ENCODE data around the gene SMIM35. TPM values are rescaled to one million over a fixed set of nuclear protein-coding genes. Genes with fewer than 3 reads are reported as not detected.

The SMIM35 gene
- total and polyA plus RNA-seq, 11 donors, result 0.21 TPM; not detected in 10

- Histone ChIP-seq H3K4me1 (peaks cover 0 to 9% (median 0%) of the 10 kb centered on the region in 12 donors), H3K27ac (no peak overlapping the region), H3K9me3 (no peaks in the 10 kb centered on the region), H3K27me3 (peaks cover 0 to 8% (median 0%) of the 10 kb centered on the region in 9 donors), H3K36me3 (no peaks in the 10 kb centered on the region), H3K4me3 (no peak overlapping the region)
- DNase-seq, result no peak
- intact Hi-C loops (cut with DNase I), result no loop called here
- 88 to 90% (median 89%) methylated on average over 4 of the region's 4 CpGs for WGBS, 4 donors
- no peak for ATAC-seq
- TF ChIP-seq CTCF (IDR thresholded peaks at IDR 0.05) (no peak), POLR2A (IDR thresholded peaks at IDR 0.05) (no peak)
Observed at GRCh38 chr11:118033443-118033842, 53.3 kb downstream of the SMIM35 start.

GRCh38 chr11:118028626-118029025, 58.1 kb downstream of the SMIM35 start:
- Histone ChIP-seq H3K4me1 (peaks cover 0 to 9% (median 0%) of the 10 kb centered on the region in 12 donors), H3K9me3 (peaks cover 0 to 10% (median 0%) of the 10 kb centered on the region in 12 donors), H3K27me3 (peaks cover 0 to 8% (median 0%) of the 10 kb centered on the region in 9 donors), H3K27ac (peak overlapping the region in 1 of 12 donors; percentile 44), H3K4me3 (no peak overlapping the region), H3K36me3 (no peaks in the 10 kb centered on the region)
- TF ChIP-seq CTCF (IDR thresholded peaks at IDR 0.05), result no peak
- TF ChIP-seq POLR2A (IDR thresholded peaks at IDR 0.05), result no peak
- DNase-seq (no peak), ATAC-seq (no peak)
- intact Hi-C loops (cut with DNase I), result no loop called here
- 68 to 72% (median 71%) methylated on average over 3 of the region's 3 CpGs for WGBS, 4 donors

GRCh38 chr11:118027694-118028093, 59.1 kb downstream of the SMIM35 start:
- no peak overlapping the region for H3K27ac ChIP-seq
- no peak overlapping the region for H3K4me3 ChIP-seq
- H3K36me3 ChIP-seq, result no peaks in the 10 kb centered on the region
- no peak for DNase-seq
- ATAC-seq, result no peak
- intact Hi-C loops (cut with DNase I), result no loop called here
- WGBS, 4 donors, result 73 to 89% (median 79%) methylated on average over 4 of the region's 4 CpGs
- TF ChIP-seq CTCF (IDR thresholded peaks at IDR 0.05), result no peak
- no peak for TF ChIP-seq POLR2A (IDR thresholded peaks at IDR 0.05)
- H3K27me3 ChIP-seq, result peaks cover 0 to 8% (median 0%) of the 10 kb centered on the region in 9 donors
- peaks cover 0 to 9% (median 0%) of the 10 kb centered on the region in 12 donors for H3K4me1 ChIP-seq
- peaks cover 0 to 10% (median 0%) of the 10 kb centered on the region in 12 donors for H3K9me3 ChIP-seq

- WGBS, 4 donors, result 89 to 99% (median 95%) methylated on average over 1 of the region's 1 CpG
- ATAC-seq, result no peak
- intact Hi-C loops (cut with DNase I), result no loop called here
- Histone ChIP-seq H3K36me3 (no peaks in the 10 kb centered on the region), H3K4me3 (no peak overlapping the region), H3K9me3 (peaks cover 0 to 24% (median 2%) of the 10 kb centered on the region in 12 donors), H3K27ac (no peak overlapping the region), H3K4me1 (peaks cover 0 to 10% (median 0%) of the 10 kb centered on the region in 12 donors), H3K27me3 (peaks cover 0 to 3% (median 0%) of the 10 kb centered on the region in 9 donors)
- TF ChIP-seq CTCF (IDR thresholded peaks at IDR 0.05), result no peak
- TF ChIP-seq POLR2A (IDR thresholded peaks at IDR 0.05), result no peak
- no peak for DNase-seq
Observed at GRCh38 chr11:118021146-118021545, 65.6 kb downstream of the SMIM35 start.
